ENCODE results near the gene RNF223.

GRCh38 chr1:1086911-1087341 is 12.8 kb upstream of the RNF223 start:
- TF ChIP-seq POLR2AphosphoS5 (IDR thresholded peaks at IDR 0.05; ENCODE audit: low read depth, low read length) (no peak), NR3C1 (CRISPR knock-in tag; IDR thresholded peaks at IDR 0.05) (no peak), ATF7 (IDR thresholded peaks at IDR 0.05) (no peak), ATF7 (CRISPR knock-in tag; IDR thresholded peaks at IDR 0.05) (no peak), TBX2 (CRISPR knock-in tag; IDR thresholded peaks at IDR 0.05; ENCODE audit: borderline replicate concordance) (no peak), HDAC1 (CRISPR knock-in tag; IDR thresholded peaks at IDR 0.05) (no peak), CAMTA2 (CRISPR knock-in tag; IDR thresholded peaks at IDR 0.05; ENCODE audit: borderline replicate concordance) (no peak), EP300 (IDR thresholded peaks at IDR 0.05; ENCODE audit: low read depth in 2 of 2, low read length in 2 of 2) (no peak), EP300 (CRISPR knock-in tag; IDR thresholded peaks at IDR 0.05; ENCODE audit: borderline replicate concordance) (no peak), YY1 (IDR thresholded peaks at IDR 0.05; ENCODE audit: insufficient read depth, insufficient replicate concordance, low read depth, low read length) (no peak), BRCA1 (CRISPR knock-in tag; IDR thresholded peaks at IDR 0.05) (no peak), IRF2 (CRISPR knock-in tag; IDR thresholded peaks at IDR 0.05) (no peak), GTF2F1 (IDR thresholded peaks at IDR 0.05; ENCODE audit: low read length) (no peak)

Data from HepG2 (cell line).